Fibroblast of skin of right quadriceps (primary cell): ENCODE results near the gene RSRC2.
A peak's percentile ranks its signal among the peaks of the same experiment; 100 is the strongest.
"Not testable (repeated sequence)": the region's sequence is repeated elsewhere in the genome, so short reads cannot be mapped to it uniquely, and the experiment has no call there.

Source experiments
- DNase-seq: peaks from one replicate; pipeline ENCODE4 v3.0.0-alpha.2; 2013

Gene RSRC2

DNA sequence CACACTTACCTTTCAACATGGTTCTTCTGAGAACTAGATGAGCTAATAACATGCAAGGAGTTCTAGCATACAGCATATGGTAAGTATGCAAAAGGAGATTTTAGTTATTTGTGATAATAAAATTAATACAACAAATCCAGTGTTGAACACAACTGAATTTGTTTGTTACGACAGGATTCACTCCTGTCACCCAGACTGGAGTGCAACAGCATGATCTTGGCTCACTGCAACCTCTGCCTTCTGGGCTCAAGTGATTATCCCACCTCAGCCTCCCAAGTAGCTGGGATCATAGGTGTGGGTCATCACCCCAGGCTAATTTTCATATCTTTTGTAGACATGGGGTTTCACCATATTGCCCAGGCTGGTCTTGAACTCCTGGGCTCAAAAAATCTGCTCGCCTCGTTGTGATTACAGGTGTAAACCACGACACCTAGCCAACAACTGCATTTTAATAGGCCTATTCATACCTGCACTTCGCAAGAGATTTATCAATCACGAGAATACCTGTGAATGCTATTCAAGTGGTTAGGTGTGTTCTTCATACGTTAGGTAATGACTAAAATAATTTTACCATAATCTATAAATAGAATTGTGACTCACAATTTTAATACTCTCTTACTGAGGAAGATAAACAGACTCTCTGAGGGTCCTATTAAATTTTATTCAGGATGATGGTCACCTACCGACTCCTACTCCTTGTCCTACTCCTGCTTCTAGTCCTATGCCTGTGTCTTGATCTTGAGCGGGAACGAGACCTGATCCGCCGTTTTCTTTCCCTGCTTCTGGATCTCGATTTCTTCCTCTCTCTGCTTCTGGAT lies 10.0 kb downstream of the RSRC2 start:
- DNase-seq = no peak

DNA sequence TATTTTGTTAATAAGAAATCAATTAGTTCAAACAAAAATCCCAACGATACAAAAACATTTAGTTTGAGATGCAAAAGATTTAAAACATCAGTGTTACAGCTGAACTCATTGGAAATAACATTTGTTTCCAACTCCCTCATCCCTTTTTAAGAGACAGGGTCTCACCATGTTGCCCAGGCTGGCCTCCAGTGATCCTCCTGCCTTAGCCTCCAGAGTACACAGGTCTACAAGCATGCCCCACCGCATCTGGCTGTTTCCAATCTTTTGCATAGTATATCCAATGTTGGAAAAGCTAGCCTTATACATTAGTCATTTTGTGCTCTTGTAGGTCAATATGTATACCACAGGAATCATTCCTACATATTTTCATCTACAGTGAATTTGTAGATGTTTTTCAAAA lies 11.5 kb downstream of the RSRC2 start:
- DNase-seq = no peak

DNA sequence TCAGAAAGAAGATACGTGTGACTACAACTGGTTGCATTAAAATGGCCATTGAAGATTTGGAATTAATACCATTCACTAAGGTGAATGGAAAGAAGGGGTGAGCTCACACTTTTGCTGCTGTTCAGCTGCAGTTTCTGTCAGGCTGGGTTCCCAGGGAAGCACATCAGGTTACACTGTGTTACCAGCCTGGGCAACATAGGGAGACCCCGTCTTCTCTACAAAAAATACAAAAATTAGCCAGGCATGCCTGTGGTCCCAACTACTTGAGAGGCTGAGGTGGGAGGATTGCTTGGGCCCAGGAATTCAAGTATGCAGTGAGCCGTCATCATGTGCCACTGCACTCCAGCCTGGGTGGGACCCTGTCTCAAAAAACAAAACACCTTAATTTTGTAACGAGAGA lies 13.1 kb downstream of the RSRC2 start:
- DNase-seq = no peak

DNA sequence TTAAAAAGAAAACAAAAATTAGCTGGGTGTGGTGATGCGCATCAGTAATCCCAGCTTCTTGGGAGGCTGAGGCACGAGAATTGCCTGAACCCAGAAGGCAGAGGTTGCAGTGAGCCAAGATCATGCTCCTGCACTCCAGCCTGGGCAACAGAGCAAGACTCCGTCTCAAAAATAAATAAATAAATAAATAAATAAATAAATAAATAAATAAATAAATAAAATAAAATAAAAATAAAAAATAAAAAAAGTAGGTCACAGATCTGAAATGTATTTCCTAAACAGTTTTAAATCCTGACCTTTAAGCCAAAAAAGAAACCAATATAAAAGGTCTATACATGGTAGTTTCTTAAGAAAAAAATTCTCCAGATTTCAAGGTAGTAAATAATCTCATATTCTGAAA lies 13.7 kb downstream of the RSRC2 start:
- not testable (repeated sequence) for DNase-seq

DNA sequence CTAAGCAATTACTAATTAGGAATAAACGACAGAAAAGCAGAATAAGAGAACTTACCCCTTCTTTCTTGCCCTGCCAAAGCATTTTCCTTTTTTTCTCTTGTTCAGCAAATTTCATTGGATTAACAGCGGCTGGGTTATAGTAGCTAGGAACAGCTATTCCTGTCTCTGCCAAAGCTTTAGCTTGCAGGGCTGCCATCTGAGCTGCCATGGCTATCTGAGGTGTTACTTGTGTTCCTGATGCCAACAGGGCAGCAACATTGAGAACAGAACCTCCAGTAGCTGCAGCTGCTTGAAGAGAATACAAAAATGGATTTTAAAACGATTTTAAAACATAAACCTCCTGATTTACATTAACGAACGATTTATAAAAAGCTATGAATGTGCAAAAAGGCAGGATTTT lies 18.6 kb downstream of the RSRC2 start:
- no peak for DNase-seq

DNA sequence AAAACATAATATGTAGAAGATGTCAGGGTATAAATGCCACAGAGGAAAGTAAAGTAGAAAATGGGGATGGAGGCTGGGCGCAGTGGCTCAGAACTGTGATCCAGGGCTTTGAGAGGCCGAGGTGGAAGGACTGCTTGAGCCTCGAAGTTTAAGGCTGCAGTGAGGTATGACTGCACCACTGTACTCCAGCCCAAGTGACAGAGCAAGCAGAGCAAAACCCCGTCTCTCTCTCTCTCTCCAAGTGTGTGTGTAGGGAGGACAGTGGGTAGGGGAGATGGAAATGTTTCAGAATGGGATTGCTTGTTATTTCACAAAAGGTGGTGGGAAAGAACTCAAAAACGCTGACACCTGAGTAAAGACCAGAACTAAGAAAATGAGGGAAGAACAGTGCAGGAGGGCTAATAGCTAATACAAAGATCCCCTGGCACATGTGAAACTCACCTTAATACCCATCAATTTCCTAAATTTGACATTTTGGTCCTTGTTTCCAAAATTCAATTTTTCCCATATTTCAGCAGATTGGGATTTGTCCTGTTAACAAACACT lies 20.3 kb downstream of the RSRC2 start:
- DNase-seq = no peak

DNA sequence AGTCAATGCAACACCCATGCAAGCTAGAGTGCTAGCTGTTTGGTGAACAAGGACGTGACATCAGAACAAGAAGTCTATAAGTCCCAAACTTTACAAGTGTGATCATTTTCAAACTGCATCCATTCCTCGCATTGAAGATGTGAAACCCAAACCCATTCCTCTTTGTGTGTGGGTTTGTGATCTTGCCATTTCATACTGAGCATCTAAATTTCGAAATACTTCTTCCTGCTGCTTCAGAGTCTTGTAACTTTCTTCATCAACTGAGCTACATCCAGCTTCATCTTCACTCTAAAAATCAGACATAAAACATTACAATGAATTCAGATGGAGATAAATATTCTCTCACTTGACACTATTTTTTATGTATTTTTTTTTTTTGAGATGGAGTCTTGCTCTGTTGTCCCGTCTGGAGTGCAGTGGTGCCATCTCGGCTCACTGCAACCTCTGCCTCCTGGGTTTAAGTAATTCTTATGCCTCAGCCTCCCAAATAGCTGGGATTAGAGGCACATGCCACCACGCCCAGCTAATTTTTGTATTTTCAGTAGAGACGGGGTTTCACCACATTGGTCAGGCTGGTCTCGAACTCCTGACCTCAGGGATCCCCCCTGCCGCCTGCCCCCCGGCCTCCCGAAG lies 21.2 kb downstream of the RSRC2 start:
- no peak for DNase-seq

DNA sequence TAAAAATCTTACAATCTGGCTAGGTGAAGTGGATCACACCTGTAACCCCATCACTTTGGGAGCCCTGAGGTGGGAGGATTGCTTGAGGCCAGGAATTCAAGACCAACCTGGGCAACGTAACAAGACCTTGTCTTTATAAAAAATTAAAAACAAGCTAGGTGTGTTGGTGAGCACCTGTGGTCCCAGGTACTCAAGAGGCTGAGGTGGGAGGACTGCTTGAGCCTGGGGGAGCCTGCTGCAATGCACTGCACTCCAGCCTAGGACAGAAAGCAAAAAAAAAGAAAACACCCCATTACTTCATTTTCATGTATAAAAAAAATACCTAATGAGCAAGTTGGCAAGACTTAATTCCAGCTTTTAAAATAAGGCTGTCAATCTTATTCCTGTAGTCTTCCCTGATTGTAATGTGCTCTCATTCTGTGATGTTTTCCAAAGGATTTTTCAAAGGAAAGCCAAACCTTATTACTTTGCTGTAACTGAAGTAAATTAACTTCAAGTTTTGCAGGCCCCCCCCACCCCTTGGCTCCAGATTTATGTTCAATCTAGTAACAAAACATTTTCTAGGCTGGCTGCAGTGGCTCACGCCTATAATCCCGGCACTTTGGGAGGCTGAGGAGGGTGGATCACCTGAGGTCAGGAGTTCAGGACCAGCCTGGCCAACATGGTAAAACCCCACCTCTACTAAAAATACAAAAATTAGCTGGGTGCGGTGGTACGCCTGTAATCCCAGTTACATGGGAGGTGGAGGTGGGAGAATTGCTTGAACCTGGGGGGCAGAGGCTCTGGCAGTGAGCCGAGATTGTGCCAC lies 22.7 kb downstream of the RSRC2 start:
- DNase-seq = no peak

DNA sequence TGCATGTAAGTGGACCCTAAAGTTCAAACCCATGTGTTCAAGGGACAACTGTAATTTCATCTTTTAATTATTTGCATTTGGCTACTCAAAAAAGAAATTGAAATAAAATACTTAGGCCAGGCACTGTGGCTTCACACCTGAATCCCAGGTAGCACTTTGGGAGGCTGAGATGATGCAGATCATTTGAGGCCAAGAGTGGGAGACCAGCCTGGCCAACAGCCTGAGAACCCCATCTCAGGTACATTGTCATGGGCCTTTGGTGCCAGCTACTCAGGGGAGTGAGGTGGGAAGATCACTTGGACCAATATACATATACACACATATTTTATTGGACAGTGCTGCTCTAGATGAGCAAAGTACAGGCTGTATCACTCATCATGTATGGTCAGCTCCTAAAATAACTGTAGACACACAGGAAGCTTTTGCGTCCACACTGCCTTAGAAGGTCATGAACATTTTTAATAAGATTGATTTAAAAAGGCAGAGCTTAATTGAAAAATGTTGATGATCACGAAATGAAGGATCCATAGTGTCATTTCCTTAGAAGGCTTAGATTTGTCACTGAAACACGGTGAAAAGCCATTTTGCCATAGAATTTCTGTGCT lies 23.5 kb downstream of the RSRC2 start:
- DNase-seq = no peak

DNA sequence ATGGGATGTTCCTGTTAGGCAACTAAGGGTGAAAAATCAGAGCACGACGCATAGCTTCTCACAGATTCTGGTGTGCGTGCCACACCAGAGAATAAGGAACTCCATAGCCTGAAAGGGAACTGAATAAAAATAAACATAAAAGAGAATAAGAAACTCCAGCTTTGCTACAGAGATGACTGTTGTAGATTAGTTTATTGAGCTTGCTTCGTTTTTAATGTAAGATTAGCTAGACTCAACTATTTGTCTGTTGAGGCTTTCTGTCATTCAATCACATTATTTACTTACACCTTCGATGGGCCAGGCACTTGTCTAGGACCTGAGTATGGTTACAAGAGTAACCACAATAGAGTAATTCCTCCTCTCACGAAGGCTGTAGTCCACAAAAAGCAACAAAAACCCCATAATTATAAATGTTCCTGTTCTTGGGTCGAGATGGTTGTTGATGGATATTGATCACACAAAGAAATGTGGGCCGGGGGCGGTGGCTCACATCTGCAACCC lies 25.2 kb downstream of the RSRC2 start:
- no peak for DNase-seq

DNA sequence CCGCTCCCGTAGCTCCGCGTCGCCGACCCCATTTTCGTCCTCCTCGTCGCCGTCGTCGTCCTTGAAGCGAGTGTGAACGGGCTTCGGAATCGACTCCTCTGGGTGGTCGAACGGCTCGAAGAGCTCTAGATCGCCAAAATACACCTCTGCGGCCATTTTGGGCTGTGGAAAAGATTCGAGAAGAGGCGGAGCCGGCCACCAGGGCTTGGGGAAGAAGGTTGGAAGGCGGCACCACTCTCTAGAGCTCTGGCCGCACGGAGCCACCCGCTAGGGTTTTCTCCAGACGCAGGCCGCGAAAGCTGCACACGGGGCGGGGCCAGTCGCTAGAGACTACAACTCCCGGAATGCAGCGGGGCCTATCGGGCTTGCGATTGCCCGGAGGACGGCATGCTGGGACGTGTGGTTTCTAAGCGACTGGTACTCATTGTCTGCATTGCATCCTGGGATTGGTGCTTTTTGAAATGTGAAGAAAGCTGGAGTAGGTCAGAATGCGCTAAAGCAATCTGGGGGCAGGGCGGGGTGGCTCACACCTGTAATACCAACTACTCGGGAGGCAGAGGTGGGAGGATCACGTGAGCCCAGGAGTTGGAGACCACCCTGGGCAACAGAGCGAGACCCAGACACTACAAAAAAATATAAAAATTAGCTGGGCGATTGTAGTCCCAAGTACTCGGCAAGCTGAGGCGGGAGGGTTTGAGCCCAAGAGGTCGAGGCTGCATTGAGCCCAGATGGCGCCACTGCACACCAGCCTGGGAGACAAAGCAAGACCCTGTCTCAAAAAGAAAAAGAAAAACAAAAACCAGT lies 25.8 kb downstream of the RSRC2 start, which contains the start of gene ZCCHC8:
ZCCHC8 (minus strand) TSS at position 248 of the 804 bp plus-strand sequence; CDS start at position 156, 92 bp downstream.
- DNase-seq = peak; percentile 98

DNA sequence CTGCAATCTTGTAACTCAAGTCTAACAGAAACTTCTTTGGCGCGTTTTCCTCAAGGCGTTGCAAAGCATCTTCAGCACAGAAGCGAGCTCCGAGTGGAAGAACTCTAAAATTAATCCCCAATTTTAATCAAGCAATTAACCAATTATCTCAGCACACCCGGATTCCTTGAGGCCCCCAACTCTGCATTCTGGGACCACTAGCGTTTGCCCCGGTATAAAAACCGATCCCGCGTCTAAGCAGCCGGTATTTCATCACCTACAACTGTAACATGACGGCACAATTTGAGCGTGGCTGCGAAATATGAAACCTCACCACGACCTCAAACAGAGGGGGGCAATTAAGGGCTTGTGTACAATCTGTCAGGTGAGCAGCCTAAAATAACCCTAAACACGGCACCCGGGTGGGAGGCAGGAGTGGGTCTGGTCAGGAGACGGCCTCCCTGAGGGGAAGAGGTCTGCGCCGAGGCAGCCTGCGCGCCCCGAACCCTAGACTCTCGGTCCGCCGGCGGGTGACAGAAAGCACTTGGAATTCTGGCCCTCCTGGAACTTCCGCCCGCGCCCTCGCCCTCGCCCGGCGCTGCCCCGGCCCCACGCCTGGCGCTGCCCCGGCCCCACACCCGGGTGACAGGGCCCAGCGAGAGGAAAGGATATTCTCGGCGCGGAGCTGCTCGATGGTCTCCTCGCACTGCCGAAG lies 26.6 kb downstream of the RSRC2 start:
- peak; percentile 66 for DNase-seq

DNA sequence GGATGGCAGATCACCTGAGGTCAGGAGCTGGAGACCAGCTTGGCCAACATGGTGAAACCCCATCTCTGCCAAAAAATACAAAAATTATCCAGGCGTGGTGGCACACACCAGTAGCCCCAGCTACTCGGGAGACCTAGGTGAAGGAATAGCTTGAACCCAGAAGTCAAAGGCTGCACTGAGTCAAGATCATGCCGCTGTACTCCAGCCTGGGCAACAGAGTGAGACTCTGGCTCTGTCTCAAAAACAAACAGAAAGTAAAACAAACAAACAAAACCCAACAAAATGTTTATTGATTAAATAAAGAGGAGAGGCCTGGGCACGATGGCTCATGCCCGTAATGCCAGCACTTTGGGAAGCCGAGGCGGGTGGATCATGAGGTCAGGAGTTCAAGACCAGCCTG lies 31.5 kb downstream of the RSRC2 start:
- DNase-seq = no peak

DNA sequence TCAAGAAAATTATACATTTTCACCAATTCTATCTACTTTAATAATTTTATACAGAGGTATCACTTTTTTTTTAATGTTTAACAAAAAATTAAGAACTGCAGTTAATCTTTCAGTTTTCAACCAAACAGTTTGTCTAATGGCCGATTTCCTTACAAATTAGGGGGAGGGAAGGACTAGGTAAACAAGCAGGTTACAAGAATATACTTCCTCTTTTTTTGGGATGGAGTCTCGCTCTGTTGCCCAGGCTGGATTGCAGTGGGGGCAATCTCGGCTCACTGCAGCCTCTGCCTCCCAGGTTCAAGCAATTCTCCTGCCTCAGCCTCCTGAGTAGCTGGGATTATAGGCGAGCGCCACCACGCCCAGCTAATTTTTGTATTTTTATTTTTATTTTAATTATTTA lies 33.5 kb downstream of the RSRC2 start:
- not testable (repeated sequence) for DNase-seq

DNA sequence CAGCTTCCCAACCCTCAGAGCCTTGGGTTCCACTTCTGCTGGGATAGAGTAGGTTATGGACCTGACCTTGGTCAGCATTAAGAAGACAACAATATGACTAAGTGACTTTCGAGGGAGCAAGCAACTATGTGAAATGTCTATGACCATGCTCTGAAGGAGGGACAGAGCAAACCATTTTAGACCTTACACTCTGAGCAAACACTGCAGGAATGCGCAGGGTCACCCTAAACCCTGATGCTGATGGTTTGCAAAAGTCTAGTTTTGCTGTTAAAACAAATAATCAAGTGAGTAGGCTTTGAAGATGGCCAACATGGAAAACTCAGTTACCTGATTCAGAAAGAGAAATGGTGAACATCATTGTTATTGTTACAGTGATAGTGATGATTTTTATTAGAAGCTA lies 34.7 kb downstream of the RSRC2 start:
- DNase-seq = no peak

DNA sequence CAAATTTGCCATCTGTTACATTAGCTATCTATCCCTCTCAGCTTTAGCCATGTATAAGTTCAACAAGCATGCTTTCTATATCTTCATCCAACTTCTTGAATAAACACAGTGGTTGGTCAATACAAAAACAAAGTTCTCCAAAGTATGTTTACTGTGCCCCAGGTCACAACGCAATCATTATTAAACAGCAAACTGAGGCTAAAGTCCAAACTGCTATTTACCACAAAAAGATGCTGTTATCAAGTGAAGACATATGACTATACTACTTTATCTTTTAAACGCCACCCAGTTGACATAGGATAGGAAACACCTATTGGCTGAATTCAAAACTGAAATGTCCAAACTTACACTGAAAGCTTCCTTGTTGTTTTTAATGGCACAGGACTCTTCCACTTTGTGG lies 37.7 kb downstream of the RSRC2 start:
- no peak for DNase-seq

DNA sequence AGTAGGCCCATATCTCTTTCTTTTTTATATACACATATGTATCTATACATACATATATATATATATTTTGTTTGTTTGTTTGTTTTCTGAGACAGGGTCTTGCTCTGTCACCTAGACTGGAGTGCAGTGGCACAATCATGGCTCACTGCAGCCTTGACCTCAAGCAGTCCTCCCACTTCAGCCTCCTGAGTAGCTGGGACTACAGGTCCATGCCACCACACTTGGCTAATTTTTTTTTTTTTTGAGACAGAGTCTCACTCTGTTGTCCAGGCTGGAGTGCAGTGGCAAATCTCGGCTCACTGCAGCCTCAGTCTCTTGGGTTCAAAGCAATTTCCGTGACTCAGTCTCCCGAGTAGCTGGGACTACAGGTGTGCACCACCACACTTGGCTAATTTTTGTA lies 38.9 kb downstream of the RSRC2 start:
- DNase-seq = not testable (repeated sequence)

DNA sequence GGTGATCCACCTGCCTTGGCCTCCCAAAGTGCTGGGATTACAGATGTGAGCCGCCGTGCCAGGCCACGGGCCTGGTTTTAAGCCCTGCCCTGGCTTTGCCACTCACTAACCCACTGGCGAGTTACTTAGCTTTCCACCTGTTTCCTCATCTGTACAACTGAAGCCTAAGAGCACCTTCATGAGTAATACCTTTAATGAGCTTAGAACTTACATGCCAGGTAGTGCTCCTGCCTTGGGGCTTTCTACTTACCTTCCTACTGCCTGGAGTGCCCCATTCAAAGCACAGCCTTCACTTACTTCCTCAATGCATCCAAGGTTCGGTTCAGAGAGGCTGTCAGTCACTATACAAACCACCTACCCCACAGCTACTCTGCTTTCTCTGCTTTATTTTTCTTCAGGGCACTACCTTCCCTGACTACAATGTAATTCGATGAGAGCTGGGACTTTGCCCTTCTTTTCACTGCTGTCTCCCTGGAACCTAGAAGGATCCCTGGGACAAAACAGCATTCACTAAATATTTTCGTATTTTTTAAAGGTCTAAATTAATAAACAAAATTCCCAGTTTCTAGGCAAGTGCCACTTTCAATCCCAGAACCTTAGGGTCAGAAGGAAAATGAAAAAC lies 39.8 kb downstream of the RSRC2 start:
- DNase-seq = no peak

DNA sequence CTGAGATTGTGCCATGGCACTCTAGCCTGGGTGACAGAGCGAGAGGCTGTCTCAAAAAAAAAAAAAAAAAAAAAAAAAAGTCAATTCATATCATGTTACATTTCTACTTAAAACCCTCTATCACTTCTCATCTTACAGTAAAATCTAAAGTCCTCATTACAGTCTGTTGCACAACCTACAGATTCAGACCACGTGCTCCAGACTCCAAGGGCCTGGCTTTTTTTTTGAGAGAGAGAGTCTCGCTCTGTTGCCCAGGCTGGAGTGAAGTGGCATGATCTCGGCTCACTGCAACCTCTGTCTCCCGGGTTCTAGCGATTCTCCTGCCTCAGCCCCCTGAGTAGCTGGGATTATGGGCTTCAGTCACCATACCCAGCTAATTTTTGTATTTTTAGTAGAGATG lies 40.4 kb downstream of the RSRC2 start:
- peak; percentile 51 for DNase-seq

DNA sequence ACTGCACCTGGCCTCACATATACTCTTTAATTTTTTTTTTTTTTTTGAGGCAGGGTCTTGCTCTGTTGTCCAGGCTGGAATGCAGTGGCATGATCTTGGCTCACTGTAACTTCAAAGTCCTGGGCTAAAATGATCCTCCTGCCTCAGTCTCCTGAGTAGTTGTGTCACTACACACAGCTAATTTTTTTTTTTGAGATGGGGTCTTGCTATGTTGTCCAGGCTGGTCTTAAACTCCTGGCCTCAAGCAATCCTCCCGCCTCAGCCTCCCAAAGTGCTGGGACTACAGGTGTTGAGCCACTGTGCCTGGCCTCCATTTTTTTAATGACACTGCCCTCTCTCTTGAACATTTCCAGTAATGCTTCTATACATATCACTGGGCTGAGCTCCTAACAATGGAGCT lies 42.4 kb downstream of the RSRC2 start:
- not testable (repeated sequence) for DNase-seq

DNA sequence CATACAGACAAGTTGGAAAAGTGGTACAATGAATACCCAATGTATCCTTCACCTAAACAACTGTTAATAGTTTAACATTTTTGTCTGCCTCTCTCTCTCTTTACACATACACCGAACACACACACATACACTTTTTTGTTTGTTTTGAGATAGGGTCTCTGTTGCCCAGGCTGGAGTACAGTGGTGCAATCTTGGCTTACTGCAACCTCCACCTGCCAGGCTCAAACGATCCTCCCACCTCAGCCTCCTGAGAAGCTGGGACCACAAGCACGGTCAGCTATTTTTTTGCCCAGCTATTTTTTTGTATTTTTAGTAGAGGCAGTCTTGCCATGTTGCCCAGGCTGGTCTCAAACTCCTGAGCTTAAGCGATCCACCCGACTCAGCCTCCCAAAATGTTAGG lies 42.8 kb downstream of the RSRC2 start:
- DNase-seq = no peak
